SKM-1 treated with dmso at 0.1 percent for 144 hours (cell line): ENCODE measurements around the gene ADNP2.

Source experiments
- DNase-seq: peaks from one replicate; lab custom pipeline; 2025; ENCODE audit not compliant: unreplicated experiment; lab: John Stamatoyannopoulos, UW

ADNP2 gene

GRCh38 chr18:80108739-80109675, at the start of gene ADNP2:
ADNP2 (plus strand) TSS chr18:80109262; CDS start chr18:80117543, 8,281 bp downstream.
- peak; percentile 94 for DNase-seq

GRCh38 chr18:80059945-80060344, 49.1 kb upstream of the ADNP2 start:
- no peak for DNase-seq

GRCh38 chr18:80065705-80066104, 43.4 kb upstream of the ADNP2 start:
- no peak for DNase-seq

- no peak for DNase-seq
Measured at GRCh38 chr18:80067321-80067720, 41.7 kb upstream of the ADNP2 start.

GRCh38 chr18:80067897-80068296, 41.2 kb upstream of the ADNP2 start:
- DNase-seq, result no peak

- DNase-seq, result no peak
Measured at GRCh38 chr18:80068571-80069272, 40.3 kb upstream of the ADNP2 start.

GRCh38 chr18:80070825-80071224, 38.2 kb upstream of the ADNP2 start:
- no peak for DNase-seq

- no peak for DNase-seq
Measured at GRCh38 chr18:80074183-80074582, 34.9 kb upstream of the ADNP2 start.

- DNase-seq, result no peak
Measured at GRCh38 chr18:80074697-80075096, 34.4 kb upstream of the ADNP2 start.

GRCh38 chr18:80075940-80076339, 33.1 kb upstream of the ADNP2 start:
- DNase-seq, result no peak

- DNase-seq, result no peak
Measured at GRCh38 chr18:80076379-80076778, 32.7 kb upstream of the ADNP2 start.

GRCh38 chr18:80077873-80078272, 31.2 kb upstream of the ADNP2 start:
- no peak for DNase-seq

- DNase-seq, result no peak
Measured at GRCh38 chr18:80086281-80086680, 22.8 kb upstream of the ADNP2 start.

- DNase-seq, result no peak
Measured at GRCh38 chr18:80088036-80088435, 21.0 kb upstream of the ADNP2 start.

GRCh38 chr18:80088823-80089222, 20.2 kb upstream of the ADNP2 start:
- DNase-seq, result no peak

- no peak for DNase-seq
Measured at GRCh38 chr18:80095414-80095813, 13.6 kb upstream of the ADNP2 start.

GRCh38 chr18:80096032-80096565, 13.0 kb upstream of the ADNP2 start:
- no peak for DNase-seq

GRCh38 chr18:80097201-80097600, 11.9 kb upstream of the ADNP2 start:
- DNase-seq, result no peak

- no peak for DNase-seq
Measured at GRCh38 chr18:80103231-80103630, 5.8 kb upstream of the ADNP2 start.

- DNase-seq, result no peak
Measured at GRCh38 chr18:80104364-80104779, 4.7 kb upstream of the ADNP2 start.

GRCh38 chr18:80105369-80106167, 3.5 kb upstream of the ADNP2 start:
- no peak for DNase-seq
